Upper lobe of left lung (tissue), 4 donors: ENCODE measurements around the gene IFT172.

Experiments
- CTCF ChIP-seq, 6 experiments: fragments of 450-650 bp in 4 of 6; fragments of 200-600 bp in 2 of 6; sonication (generic) in 2 of 6; IDR thresholded peaks; one replicate each; pipeline ENCODE4 v1.5.1; 2016 to 2019; ENCODE audit warnings: antibody characterized with exemption in 6 of 6
- POLR2AphosphoS5 ChIP-seq, 2 donors: sonication (generic); formaldehyde crosslinking; IDR thresholded peaks; one replicate each; pipeline ENCODE4 v1.5.1; 2017; ENCODE audit warnings: antibody characterized with exemption in 2 of 2

GRCh38 chr2:27448381-27448780, 41.2 kb downstream of the IFT172 start:
- TF ChIP-seq POLR2AphosphoS5 (IDR thresholded peaks at IDR 0.05) (no peak), CTCF (IDR thresholded peaks at IDR 0.05) (no peak)
